GM21737 (cell line): ENCODE data around the gene RELA.
A peak's percentile ranks its signal among the peaks of the same experiment; 100 is the strongest.
"Not testable (repeated sequence)": the region's sequence is repeated elsewhere in the genome, so short reads cannot be mapped to it uniquely, and the experiment has no call there.

Experiments
- ATAC-seq: cut with Tn5 transposase; IDR thresholded peaks from one replicate; pipeline ENCODE4 v1.9.1; 2021; ENCODE audit warnings: mild to moderate bottlenecking, moderate library complexity; ENCODE audit not compliant: unreplicated experiment

Gene RELA

GRCh38 chr11:65672180-65672860, 9.6 kb upstream of the RELA start:
- no peak for ATAC-seq

GRCh38 chr11:65663639-65664200, 1.0 kb upstream of the RELA start:
- peak; percentile 11 for ATAC-seq

- peak; percentile 16 for ATAC-seq
Observed at GRCh38 chr11:65662247-65662798, 393 bp downstream of the RELA start.

- ATAC-seq: no peak
Observed at GRCh38 chr11:65661599-65662246, 993 bp downstream of the RELA start.

- ATAC-seq: not testable (repeated sequence)
Observed at GRCh38 chr11:65660908-65661307, 1.8 kb downstream of the RELA start.

- no peak for ATAC-seq
Observed at GRCh38 chr11:65660038-65660437, 2.7 kb downstream of the RELA start.

GRCh38 chr11:65658174-65659021, 4.3 kb downstream of the RELA start:
- no peak for ATAC-seq

- no peak for ATAC-seq
Observed at GRCh38 chr11:65657426-65657825, 5.3 kb downstream of the RELA start.

GRCh38 chr11:65655570-65656332, 7.0 kb downstream of the RELA start:
- ATAC-seq: no peak

GRCh38 chr11:65654375-65655349, 8.1 kb downstream of the RELA start:
- ATAC-seq: no peak

GRCh38 chr11:65653229-65654225, 9.2 kb downstream of the RELA start:
- no peak for ATAC-seq

- peak; percentile 65 for ATAC-seq
Observed at GRCh38 chr11:65652511-65653228, 10.0 kb downstream of the RELA start.

- ATAC-seq: no peak
Observed at GRCh38 chr11:65651589-65652510, 10.9 kb downstream of the RELA start.

- no peak for ATAC-seq
Observed at GRCh38 chr11:65651339-65651588, 11.5 kb downstream of the RELA start.

- no peak for ATAC-seq
Observed at GRCh38 chr11:65650547-65651338, 12.0 kb downstream of the RELA start.
